GM19455 (cell line): ENCODE results near the gene TIMMDC1.
"Not testable (repeated sequence)": the region's sequence is repeated elsewhere in the genome, so short reads cannot be mapped to it uniquely, and the experiment has no call there.

Source experiments
- ATAC-seq: cut with Tn5 transposase; IDR thresholded peaks from one replicate; pipeline ENCODE4 v1.9.1; 2021; ENCODE audit not compliant: unreplicated experiment

Gene TIMMDC1

GRCh38 chr3:119508172-119508845 is 10.0 kb downstream of the TIMMDC1 start:
- ATAC-seq, result no peak

- ATAC-seq, result no peak
Observed at GRCh38 chr3:119510690-119511089, 12.3 kb downstream of the TIMMDC1 start.

- no peak for ATAC-seq
Observed at GRCh38 chr3:119514637-119515036, 16.3 kb downstream of the TIMMDC1 start.

- ATAC-seq, result no peak
Observed at GRCh38 chr3:119517112-119517511, 18.8 kb downstream of the TIMMDC1 start.

GRCh38 chr3:119518026-119518425 is 19.7 kb downstream of the TIMMDC1 start:
- ATAC-seq, result no peak

GRCh38 chr3:119524931-119525662 is 26.8 kb downstream of the TIMMDC1 start:
- no peak for ATAC-seq

GRCh38 chr3:119527714-119528113 is 29.4 kb downstream of the TIMMDC1 start:
- no peak for ATAC-seq

GRCh38 chr3:119529883-119530282 is 31.5 kb downstream of the TIMMDC1 start:
- no peak for ATAC-seq

- ATAC-seq, result no peak
Observed at GRCh38 chr3:119530456-119530855, 32.1 kb downstream of the TIMMDC1 start.

- no peak for ATAC-seq
Observed at GRCh38 chr3:119531151-119531550, 32.8 kb downstream of the TIMMDC1 start.

- ATAC-seq, result no peak
Observed at GRCh38 chr3:119534296-119534695, 35.9 kb downstream of the TIMMDC1 start.

- ATAC-seq, result no peak
Observed at GRCh38 chr3:119536757-119537156, 38.4 kb downstream of the TIMMDC1 start.

GRCh38 chr3:119538772-119539171 is 40.4 kb downstream of the TIMMDC1 start:
- ATAC-seq, result no peak

GRCh38 chr3:119541547-119541946 is 43.2 kb downstream of the TIMMDC1 start:
- ATAC-seq, result no peak

- no peak for ATAC-seq
Observed at GRCh38 chr3:119542168-119542767, 43.9 kb downstream of the TIMMDC1 start.

- no peak for ATAC-seq
Observed at GRCh38 chr3:119543147-119543546, 44.8 kb downstream of the TIMMDC1 start.

GRCh38 chr3:119547227-119547626 is 48.9 kb downstream of the TIMMDC1 start:
- no peak for ATAC-seq

GRCh38 chr3:119548341-119548740 is 50.0 kb downstream of the TIMMDC1 start:
- no peak for ATAC-seq

GRCh38 chr3:119550192-119550910 is 52.0 kb downstream of the TIMMDC1 start:
- ATAC-seq, result no peak

GRCh38 chr3:119551598-119551997 is 53.3 kb downstream of the TIMMDC1 start:
- no peak for ATAC-seq

GRCh38 chr3:119552928-119553327 is 54.6 kb downstream of the TIMMDC1 start:
- not testable (repeated sequence) for ATAC-seq
